BLaER1 (cell line): ENCODE measurements around the gene ARGLU1.

Experiments
- H3K27ac ChIP-seq: shearing (Covaris generic); formaldehyde crosslinking; 2 replicates; pipeline ENCODE4 v1.8.1; 2022
- H3K27me3 ChIP-seq: shearing (Covaris generic); formaldehyde crosslinking; 2 replicates; pipeline ENCODE4 v1.8.1; 2022
- H3K36me3 ChIP-seq: shearing (Covaris generic); formaldehyde crosslinking; 2 replicates; pipeline ENCODE4 v1.8.1; 2022
- H3K4me1 ChIP-seq: shearing (Covaris generic); formaldehyde crosslinking; 2 replicates; pipeline ENCODE4 v1.8.1; 2022
- H3K4me2 ChIP-seq: shearing (Covaris generic); formaldehyde crosslinking; 2 replicates; pipeline ENCODE4 v1.8.1; 2022
- H3K4me3 ChIP-seq: shearing (Covaris generic); formaldehyde crosslinking; 2 replicates; pipeline ENCODE4 v1.8.1; 2022
- H3K9ac ChIP-seq: shearing (Covaris generic); formaldehyde crosslinking; 2 replicates; pipeline ENCODE4 v1.8.1; 2022
- H3K9me3 ChIP-seq: shearing (Covaris generic); formaldehyde crosslinking; 2 replicates; pipeline ENCODE4 v1.8.1; 2022
- H4K20me1 ChIP-seq: shearing (Covaris generic); formaldehyde crosslinking; 2 replicates; pipeline ENCODE4 v1.8.1; 2022
- Cebpa-rat ChIP-seq: shearing (Covaris generic); IDR thresholded peaks from 2 replicates; pipeline ENCODE4 v1.8.1; 2022

Gene ARGLU1

DNA sequence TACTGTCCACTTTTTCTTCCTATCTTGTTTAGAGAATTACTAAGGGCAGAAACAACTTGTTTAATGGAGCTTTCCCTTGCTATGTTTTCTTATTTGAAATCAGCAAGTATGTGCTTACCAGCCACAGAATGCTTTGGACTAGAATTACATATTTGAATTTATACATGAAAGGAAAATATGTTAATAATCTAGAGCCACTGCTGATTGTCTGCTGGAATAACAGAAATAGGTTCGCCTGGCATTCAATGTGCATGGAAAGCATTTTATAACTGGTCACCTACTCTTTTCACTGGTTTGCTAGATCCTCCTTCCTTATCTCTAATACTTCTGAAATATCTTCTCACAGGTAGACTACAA is 40.5 kb downstream of the ARGLU1 start:
- Histone ChIP-seq H3K27ac (no peak overlapping the region), H3K4me2 (peak overlapping the region; percentile 95; the same call in 1 of the 2 replicates), H3K36me3 (peaks cover 97% of the 10 kb centered on the region), H3K9me3 (no peaks in the 10 kb centered on the region), H3K27me3 (no peaks in the 10 kb centered on the region), H3K9ac (no peak overlapping the region), H3K4me3 (no peak overlapping the region), H4K20me1 (peaks cover 100% of the 10 kb centered on the region), H3K4me1 (peaks cover 95% of the 10 kb centered on the region)
- no peak for TF ChIP-seq Cebpa-rat

DNA sequence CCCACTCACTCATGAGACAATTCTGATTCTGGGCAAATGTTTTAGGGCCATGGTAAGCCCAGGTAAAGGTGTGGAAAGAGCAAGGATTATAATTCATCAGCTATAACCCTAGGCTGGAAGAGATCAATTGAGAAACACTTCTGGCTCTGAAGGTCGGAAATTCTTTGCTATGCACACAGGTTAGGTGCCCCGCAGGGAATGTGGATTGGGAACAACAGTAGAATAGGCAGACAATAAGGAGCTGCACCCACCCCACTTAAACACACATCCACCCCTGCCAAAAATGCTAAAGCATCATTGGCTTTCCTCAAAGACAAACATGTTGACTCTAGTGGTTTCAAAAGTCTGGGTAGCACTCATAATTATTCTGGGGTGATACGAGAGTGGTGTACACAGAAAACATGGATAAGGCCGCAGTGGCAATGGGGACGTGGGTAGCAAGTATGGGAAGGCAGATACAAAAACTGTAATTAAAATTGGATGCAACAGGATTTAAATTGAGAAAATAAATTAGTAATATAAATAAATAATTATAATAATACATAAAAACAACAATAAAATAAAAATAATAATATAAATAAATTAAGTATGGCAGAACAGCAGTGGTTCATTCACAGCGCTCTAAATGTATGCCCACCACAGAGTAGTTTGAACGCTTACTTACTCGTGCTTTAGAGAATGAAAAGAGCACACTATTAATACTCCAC is 41.0 kb downstream of the ARGLU1 start:
- Histone ChIP-seq H3K9me3 (no peaks in the 10 kb centered on the region), H3K4me2 (0 out of 2 replicates have a peak overlapping the region, but pooled peaks have one; percentile 95), H4K20me1 (peaks cover 100% of the 10 kb centered on the region), H3K4me3 (no peak overlapping the region), H3K36me3 (peaks cover 97% of the 10 kb centered on the region), H3K9ac (no peak overlapping the region), H3K27ac (no peak overlapping the region), H3K4me1 (peaks cover 95% of the 10 kb centered on the region), H3K27me3 (no peaks in the 10 kb centered on the region)
- TF ChIP-seq Cebpa-rat: no peak

DNA sequence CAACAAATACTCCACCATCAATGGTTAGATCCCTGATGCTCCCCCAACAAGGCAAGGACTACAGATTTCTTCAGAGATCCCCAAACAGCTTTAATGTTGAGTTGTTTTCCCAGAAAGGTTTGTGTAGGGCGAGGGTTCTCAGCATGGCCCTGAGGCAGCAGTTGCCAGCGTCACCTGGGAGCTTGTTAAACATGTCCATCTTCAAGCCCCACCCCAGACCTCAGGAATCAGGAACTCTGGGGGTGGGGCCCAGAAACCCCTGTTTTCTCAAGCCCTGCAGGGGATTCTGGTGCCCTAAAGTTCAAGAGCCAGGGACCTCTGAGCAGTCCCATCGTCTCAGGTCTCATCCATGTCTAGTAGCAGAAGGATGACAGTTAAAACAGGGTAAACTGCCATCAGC is 42.1 kb downstream of the ARGLU1 start:
- Histone ChIP-seq H4K20me1 (peaks cover 100% of the 10 kb centered on the region), H3K27ac (no peak overlapping the region), H3K4me3 (no peak overlapping the region), H3K9me3 (no peaks in the 10 kb centered on the region), H3K4me1 (peaks cover 85% of the 10 kb centered on the region), H3K4me2 (peak overlapping the region; percentile 45), H3K27me3 (no peaks in the 10 kb centered on the region), H3K36me3 (peaks cover 97% of the 10 kb centered on the region), H3K9ac (no peak overlapping the region)
- no peak for TF ChIP-seq Cebpa-rat

DNA sequence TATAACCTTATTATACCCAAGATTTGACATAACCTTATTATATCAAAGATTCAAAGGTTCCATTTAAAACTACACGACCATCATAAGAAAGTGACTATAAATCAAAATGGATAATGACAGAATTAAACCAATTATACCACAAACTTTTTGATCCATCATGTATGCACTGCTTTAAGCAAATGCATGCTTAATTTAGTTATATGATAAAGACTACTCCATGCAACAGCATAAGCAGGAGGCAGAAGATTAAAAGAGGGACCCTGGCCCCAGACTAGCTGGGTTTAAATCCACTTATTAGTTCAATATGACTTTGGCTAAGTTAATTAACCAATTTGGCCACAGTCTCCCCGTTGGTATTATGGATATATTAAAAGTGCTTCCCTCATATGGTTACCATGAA is 43.8 kb downstream of the ARGLU1 start:
- Histone ChIP-seq H3K4me1 (peaks cover 67% of the 10 kb centered on the region), H3K4me3 (no peak overlapping the region), H3K36me3 (peaks cover 97% of the 10 kb centered on the region), H3K4me2 (0 out of 2 replicates have a peak overlapping the region, but pooled peaks have one; percentile 45), H4K20me1 (peaks cover 100% of the 10 kb centered on the region), H3K9me3 (no peaks in the 10 kb centered on the region), H3K27ac (no peak overlapping the region), H3K27me3 (no peaks in the 10 kb centered on the region), H3K9ac (no peak overlapping the region)
- no peak for TF ChIP-seq Cebpa-rat

DNA sequence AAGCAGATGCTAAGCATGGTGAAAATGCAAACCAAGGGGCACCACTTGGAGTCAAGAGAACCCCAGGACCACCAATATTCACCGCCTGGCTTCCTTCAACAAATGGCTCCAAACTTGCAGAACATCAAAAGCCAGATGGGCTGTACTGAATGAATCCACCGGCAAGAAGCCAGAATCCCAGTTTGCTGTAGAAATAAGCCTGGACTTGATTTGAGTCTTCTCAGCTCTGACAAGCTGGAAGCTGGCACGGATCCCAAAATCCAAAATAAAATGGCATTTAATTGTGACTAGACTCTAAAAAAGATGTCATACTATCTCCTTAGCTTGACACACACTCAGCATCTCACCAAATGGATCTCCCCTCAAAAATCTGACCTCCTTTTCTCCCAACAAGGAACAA is 44.4 kb downstream of the ARGLU1 start:
- Histone ChIP-seq H3K4me2 (peak overlapping the region; percentile 22), H3K27ac (no peak overlapping the region), H3K27me3 (no peaks in the 10 kb centered on the region), H3K4me1 (peaks cover 62% of the 10 kb centered on the region), H3K9me3 (no peaks in the 10 kb centered on the region), H4K20me1 (peaks cover 100% of the 10 kb centered on the region), H3K9ac (no peak overlapping the region), H3K4me3 (no peak overlapping the region), H3K36me3 (peaks cover 97% of the 10 kb centered on the region)
- TF ChIP-seq Cebpa-rat: no peak

DNA sequence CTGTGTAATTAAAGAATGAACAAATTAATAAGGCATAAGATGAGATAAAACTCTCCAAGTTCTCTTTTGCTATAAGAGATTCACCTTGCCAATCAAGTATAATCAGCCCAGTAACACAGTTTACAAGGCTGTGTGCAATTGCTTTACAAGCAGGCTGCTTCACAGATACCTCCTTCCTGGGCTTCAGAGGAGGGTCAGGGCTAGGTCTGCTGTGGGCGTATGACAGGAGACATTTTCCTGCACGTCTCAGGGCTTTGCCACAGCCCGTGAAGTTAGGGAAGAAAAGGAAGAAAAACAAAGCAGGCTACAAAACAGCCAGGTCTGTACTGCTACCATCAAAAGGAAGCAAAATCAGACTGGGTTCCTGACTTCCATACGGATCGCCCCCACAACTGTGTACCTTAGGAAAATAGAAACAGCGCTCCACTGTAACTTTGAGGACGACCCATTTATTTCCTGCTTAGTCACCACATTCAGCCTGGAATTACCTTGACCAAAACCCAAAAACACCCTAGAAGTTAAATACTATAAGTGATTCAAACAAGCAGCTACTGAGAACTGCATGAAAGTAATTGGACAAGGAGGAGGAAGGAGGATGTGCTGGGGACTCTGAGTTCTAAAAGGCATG is 44.9 kb downstream of the ARGLU1 start:
- H3K4me1 ChIP-seq: peaks cover 56% of the 10 kb centered on the region

DNA sequence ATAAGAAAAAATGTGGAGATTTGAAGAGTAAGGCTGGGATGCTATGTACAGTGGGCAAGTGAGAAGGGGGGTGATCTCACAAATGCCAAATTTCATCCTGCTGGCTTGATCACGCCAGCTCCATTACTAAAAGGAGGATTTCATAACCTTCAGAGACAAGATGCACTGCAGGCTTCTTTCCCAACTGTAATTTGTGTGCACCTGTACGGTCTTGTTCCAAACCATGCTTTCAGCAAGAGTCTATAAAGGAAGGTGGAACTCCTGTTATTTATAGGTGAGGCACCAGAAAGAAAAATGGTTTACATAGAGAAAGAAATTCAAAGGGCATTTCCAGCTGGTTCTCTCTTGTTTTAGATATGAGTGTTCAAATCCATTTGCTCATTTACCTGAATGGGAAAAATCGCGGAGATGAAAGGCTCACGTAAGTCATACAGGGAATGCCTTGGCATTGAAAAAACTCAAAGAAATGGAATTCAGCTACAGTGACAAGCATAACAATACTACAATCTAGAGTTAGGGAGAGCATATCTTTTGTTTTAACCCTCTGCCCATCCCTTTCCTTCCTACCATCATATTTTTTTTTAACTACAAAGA is 45.7 kb downstream of the ARGLU1 start:
- Histone ChIP-seq H3K27ac (no peak overlapping the region), H3K9me3 (no peaks in the 10 kb centered on the region), H3K4me3 (no peak overlapping the region), H3K4me1 (peaks cover 56% of the 10 kb centered on the region), H4K20me1 (peaks cover 100% of the 10 kb centered on the region), H3K9ac (no peak overlapping the region), H3K27me3 (no peaks in the 10 kb centered on the region), H3K4me2 (no peak overlapping the region), H3K36me3 (peaks cover 95% of the 10 kb centered on the region)
- no peak for TF ChIP-seq Cebpa-rat

More for the DNA sequence above, 44.9 kb downstream of the ARGLU1 start:
- TF ChIP-seq Cebpa-rat: no peak
- Histone ChIP-seq H3K4me2 (peak overlapping the region; percentile 22), H3K4me3 (no peak overlapping the region), H3K9ac (no peak overlapping the region), H3K27ac (no peak overlapping the region), H4K20me1 (peaks cover 100% of the 10 kb centered on the region), H3K9me3 (no peaks in the 10 kb centered on the region), H3K27me3 (no peaks in the 10 kb centered on the region), H3K36me3 (peaks cover 97% of the 10 kb centered on the region)

DNA sequence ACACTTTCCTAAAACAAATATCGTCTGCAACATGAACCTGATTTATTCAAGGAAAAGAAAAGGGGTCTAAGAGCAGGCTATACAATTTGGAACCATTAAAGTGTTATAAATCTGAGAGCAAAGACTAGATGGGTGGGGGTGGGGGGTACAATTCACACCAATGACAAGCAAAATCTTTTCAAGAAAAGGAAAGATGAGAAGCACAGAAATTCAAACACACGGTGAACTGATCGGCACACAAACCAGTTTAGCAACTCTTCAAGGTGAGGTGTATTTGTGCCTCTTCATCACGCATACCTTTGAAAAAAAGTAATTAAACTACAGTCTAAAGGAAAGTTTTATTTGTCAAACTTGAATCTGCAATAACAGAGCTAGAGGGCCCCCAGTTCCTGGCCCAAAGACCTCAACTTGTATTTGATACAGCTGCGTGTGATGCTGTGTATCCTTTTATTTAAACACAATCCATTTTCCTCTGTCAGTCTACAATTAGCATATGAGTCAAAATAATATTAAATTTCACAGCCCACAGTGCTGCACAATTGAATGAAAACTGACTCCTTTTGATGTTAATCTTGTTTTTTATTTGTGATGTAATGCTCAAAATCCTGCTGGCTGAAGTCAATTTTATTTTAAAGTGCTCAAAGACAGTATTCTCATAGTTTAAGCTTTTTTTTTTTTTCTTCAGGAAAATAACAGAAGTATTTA is 46.7 kb downstream of the ARGLU1 start:
- Histone ChIP-seq H3K4me3 (no peak overlapping the region), H3K9me3 (no peaks in the 10 kb centered on the region), H3K4me1 (peaks cover 57% of the 10 kb centered on the region), H3K4me2 (no peak overlapping the region), H3K27ac (no peak overlapping the region), H3K36me3 (peaks cover 92% of the 10 kb centered on the region), H4K20me1 (peaks cover 100% of the 10 kb centered on the region), H3K9ac (no peak overlapping the region), H3K27me3 (no peaks in the 10 kb centered on the region)
- no peak for TF ChIP-seq Cebpa-rat

DNA sequence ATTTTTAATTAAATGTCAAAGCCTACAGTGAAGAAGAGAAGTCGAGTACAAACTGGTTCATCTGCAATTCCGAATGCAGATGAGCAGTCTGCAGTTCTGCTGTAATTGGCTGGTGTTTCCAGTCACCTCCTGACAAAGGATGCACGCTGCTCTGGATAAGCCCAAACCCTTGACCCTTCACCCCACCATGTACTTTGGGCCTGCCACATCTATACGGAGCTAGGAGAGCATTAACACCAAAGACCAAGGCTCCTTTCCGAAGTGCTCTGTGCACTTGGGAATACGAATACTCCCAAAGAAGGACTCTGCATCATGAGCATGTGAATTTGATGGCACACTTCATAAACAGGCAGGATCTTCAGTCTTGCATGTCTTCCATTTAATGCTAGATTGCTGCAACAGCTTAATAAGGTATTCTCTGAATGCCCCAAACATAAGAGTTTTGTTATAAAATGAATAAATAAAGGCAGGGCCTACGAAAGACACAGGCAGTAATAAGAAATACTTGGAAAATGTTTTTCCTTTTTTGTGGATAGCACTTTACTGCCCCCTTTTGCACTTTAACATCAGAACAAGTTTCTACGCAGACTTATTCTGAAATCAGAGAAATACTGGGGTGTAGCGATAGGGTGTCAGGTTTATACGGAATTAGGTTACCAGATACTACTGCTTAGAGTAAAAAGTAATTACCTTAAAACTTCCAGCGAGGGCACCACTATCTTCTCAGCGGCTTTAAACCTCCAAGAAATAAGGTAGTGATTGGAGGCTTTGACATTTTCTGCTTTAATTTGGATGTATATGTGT is 47.5 kb downstream of the ARGLU1 start:
- Histone ChIP-seq H3K4me1 (peaks cover 57% of the 10 kb centered on the region), H4K20me1 (peaks cover 100% of the 10 kb centered on the region), H3K4me2 (no peak overlapping the region), H3K9ac (no peak overlapping the region), H3K27me3 (no peaks in the 10 kb centered on the region), H3K9me3 (no peaks in the 10 kb centered on the region), H3K36me3 (peaks cover 91% of the 10 kb centered on the region), H3K4me3 (no peak overlapping the region), H3K27ac (no peak overlapping the region)
- no peak for TF ChIP-seq Cebpa-rat
